ENCODE results near the gene CHAF1B. TPM values are rescaled to one million over a fixed set of nuclear protein-coding genes. Genes with fewer than 3 reads are reported as not detected.

CHAF1B gene
- total and polyA plus RNA-seq, 2 of the 8 experiments (the other 6 are each of a cell fraction or from before 2014, with no cell fraction given), result 11.8 to 23.1 TPM

GRCh38 chr21:36349315-36349714 lies 35.9 kb upstream of the CHAF1B start (continued):
- TF ChIP-seq, protein P1, sequence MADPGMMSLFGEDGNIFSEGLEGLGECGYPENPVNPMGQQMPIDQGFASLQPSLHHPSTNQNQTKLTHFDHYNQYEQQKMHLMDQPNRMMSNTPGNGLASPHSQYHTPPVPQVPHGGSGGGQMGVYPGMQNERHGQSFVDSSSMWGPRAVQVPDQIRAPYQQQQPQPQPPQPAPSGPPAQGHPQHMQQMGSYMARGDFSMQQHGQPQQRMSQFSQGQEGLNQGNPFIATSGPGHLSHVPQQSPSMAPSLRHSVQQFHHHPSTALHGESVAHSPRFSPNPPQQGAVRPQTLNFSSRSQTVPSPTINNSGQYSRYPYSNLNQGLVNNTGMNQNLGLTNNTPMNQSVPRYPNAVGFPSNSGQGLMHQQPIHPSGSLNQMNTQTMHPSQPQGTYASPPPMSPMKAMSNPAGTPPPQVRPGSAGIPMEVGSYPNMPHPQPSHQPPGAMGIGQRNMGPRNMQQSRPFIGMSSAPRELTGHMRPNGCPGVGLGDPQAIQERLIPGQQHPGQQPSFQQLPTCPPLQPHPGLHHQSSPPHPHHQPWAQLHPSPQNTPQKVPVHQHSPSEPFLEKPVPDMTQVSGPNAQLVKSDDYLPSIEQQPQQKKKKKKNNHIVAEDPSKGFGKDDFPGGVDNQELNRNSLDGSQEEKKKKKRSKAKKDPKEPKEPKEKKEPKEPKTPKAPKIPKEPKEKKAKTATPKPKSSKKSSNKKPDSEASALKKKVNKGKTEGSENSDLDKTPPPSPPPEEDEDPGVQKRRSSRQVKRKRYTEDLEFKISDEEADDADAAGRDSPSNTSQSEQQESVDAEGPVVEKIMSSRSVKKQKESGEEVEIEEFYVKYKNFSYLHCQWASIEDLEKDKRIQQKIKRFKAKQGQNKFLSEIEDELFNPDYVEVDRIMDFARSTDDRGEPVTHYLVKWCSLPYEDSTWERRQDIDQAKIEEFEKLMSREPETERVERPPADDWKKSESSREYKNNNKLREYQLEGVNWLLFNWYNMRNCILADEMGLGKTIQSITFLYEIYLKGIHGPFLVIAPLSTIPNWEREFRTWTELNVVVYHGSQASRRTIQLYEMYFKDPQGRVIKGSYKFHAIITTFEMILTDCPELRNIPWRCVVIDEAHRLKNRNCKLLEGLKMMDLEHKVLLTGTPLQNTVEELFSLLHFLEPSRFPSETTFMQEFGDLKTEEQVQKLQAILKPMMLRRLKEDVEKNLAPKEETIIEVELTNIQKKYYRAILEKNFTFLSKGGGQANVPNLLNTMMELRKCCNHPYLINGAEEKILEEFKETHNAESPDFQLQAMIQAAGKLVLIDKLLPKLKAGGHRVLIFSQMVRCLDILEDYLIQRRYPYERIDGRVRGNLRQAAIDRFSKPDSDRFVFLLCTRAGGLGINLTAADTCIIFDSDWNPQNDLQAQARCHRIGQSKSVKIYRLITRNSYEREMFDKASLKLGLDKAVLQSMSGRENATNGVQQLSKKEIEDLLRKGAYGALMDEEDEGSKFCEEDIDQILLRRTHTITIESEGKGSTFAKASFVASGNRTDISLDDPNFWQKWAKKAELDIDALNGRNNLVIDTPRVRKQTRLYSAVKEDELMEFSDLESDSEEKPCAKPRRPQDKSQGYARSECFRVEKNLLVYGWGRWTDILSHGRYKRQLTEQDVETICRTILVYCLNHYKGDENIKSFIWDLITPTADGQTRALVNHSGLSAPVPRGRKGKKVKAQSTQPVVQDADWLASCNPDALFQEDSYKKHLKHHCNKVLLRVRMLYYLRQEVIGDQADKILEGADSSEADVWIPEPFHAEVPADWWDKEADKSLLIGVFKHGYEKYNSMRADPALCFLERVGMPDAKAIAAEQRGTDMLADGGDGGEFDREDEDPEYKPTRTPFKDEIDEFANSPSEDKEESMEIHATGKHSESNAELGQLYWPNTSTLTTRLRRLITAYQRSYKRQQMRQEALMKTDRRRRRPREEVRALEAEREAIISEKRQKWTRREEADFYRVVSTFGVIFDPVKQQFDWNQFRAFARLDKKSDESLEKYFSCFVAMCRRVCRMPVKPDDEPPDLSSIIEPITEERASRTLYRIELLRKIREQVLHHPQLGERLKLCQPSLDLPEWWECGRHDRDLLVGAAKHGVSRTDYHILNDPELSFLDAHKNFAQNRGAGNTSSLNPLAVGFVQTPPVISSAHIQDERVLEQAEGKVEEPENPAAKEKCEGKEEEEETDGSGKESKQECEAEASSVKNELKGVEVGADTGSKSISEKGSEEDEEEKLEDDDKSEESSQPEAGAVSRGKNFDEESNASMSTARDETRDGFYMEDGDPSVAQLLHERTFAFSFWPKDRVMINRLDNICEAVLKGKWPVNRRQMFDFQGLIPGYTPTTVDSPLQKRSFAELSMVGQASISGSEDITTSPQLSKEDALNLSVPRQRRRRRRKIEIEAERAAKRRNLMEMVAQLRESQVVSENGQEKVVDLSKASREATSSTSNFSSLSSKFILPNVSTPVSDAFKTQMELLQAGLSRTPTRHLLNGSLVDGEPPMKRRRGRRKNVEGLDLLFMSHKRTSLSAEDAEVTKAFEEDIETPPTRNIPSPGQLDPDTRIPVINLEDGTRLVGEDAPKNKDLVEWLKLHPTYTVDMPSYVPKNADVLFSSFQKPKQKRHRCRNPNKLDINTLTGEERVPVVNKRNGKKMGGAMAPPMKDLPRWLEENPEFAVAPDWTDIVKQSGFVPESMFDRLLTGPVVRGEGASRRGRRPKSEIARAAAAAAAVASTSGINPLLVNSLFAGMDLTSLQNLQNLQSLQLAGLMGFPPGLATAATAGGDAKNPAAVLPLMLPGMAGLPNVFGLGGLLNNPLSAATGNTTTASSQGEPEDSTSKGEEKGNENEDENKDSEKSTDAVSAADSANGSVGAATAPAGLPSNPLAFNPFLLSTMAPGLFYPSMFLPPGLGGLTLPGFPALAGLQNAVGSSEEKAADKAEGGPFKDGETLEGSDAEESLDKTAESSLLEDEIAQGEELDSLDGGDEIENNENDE (IDR thresholded peaks at IDR 0.05; ENCODE audit: insufficient replicate concordance, low read length), result no peak
- TF ChIP-seq TEAD4 (IDR thresholded peaks at IDR 0.05; ENCODE audit: low read depth, low read length), result no peak
- TF ChIP-seq SP4 (IDR thresholded peaks at IDR 0.05; ENCODE audit: low read length), result no peak
- TF ChIP-seq NRF1 (IDR thresholded peaks at IDR 0.05; ENCODE audit: low read depth, low read length), result no peak
- no peak for TF ChIP-seq RAD21 (IDR thresholded peaks at IDR 0.05 in 1 of 2, conservative IDR thresholded peaks at IDR 0.05 in 1 of 2; ENCODE audit: low read depth in 2 of 2, low read length in 2 of 2)
- TF ChIP-seq RXRA (IDR thresholded peaks at IDR 0.05; ENCODE audit: insufficient read depth, low read depth, low read length), result no peak
- TF ChIP-seq RFX5 (IDR thresholded peaks at IDR 0.05; ENCODE audit: borderline replicate concordance, low read depth, low read length), result no peak
- no peak for TF ChIP-seq KDM4A (IDR thresholded peaks at IDR 0.05; ENCODE audit: low read depth, low read length, severe bottlenecking)
- no peak for TF ChIP-seq POLR2AphosphoS5 (IDR thresholded peaks at IDR 0.05; ENCODE audit: low read depth, low read length)
- TF ChIP-seq TCF12 (IDR thresholded peaks at IDR 0.05; ENCODE audit: low read depth, low read length), result no peak

All from H1 (cell line).